A673 (cell line): ENCODE measurements around the gene FAN1. TPM values are rescaled to one million over a fixed set of nuclear protein-coding genes. Genes with fewer than 3 reads are reported as not detected.

Source experiments
- BruUV-seq: library from RNA; stranded (reverse); fragments of 400-500 nt; replicated peaks from 2 replicates; lab custom pipeline; 2021; lab: Mats Ljungman, UMichigan
- CTCF ChIA-PET: fragments of 300-600 bp; sonication (Branson Sonifier 250); formaldehyde crosslinking; loops from one replicate; lab custom pipeline; 2022; ENCODE audit warnings: antibody characterized with exemption; lab: Charles Lee
- POLR2A ChIA-PET: fragments of 300-600 bp; sonication (Branson Sonifier 250); formaldehyde crosslinking; loops from one replicate; lab custom pipeline; 2022; ENCODE audit warnings: antibody characterized with exemption; ENCODE audit not compliant: low non-redundant PET; lab: Charles Lee
- DNase-seq: peaks from one replicate; pipeline ENCODE4 v3.0.0-alpha.2; 2015; ENCODE audit warnings: low spot score
- H3K27ac ChIP-seq: fragments of 200-600 bp; sonication (generic); 2 replicates; pipeline ENCODE4 v1.5.1; 2016; ENCODE audit warnings: mixed run types, low read depth, mild to moderate bottlenecking, mixed read lengths, antibody characterized with exemption, low read length; ENCODE audit not compliant: poor library complexity, severe bottlenecking
- H3K27me3 ChIP-seq: fragments of 200-600 bp; sonication (generic); replicated peaks from 2 replicates; pipeline ENCODE4 v1.6.1; 2017; ENCODE audit warnings: mixed run types, low read depth, mild to moderate bottlenecking, mixed read lengths, antibody characterized with exemption, low read length; ENCODE audit not compliant: insufficient read depth, poor library complexity
- H3K36me3 ChIP-seq: fragments of 200-600 bp; sonication (generic); 2 replicates; pipeline ENCODE4 v1.6.1; 2016; ENCODE audit warnings: mixed run types, mild to moderate bottlenecking, mixed read lengths, antibody characterized with exemption, low read length; ENCODE audit not compliant: insufficient read depth, poor library complexity, severe bottlenecking
- H3K4me1 ChIP-seq: fragments of 200-600 bp; sonication (generic); 2 replicates; pipeline ENCODE4 v1.6.1; 2017; ENCODE audit warnings: mixed run types, mild to moderate bottlenecking, mixed read lengths, antibody characterized with exemption, low read length; ENCODE audit not compliant: insufficient read depth, poor library complexity, severe bottlenecking
- H3K4me3 ChIP-seq: fragments of 200-600 bp; sonication (generic); 2 replicates; pipeline ENCODE4 v1.5.1; 2016; ENCODE audit warnings: low read depth, mixed run types, mild to moderate bottlenecking, mixed read lengths, low read length; ENCODE audit not compliant: poor library complexity, severe bottlenecking
- H3K9me3 ChIP-seq: fragments of 200-600 bp; sonication (generic); 2 replicates; pipeline ENCODE4 v1.6.1; 2016; ENCODE audit warnings: mixed run types, low read depth, mild to moderate bottlenecking, mixed read lengths, antibody characterized with exemption, low read length; ENCODE audit not compliant: poor library complexity, severe bottlenecking
- CTCF ChIP-seq: fragments of 300-800, 200-600 bp; sonication (generic); conservative IDR thresholded peaks from 2 replicates; pipeline ENCODE4 v1.5.1; 2017; ENCODE audit warnings: low read depth, mild to moderate bottlenecking, antibody characterized with exemption, low read length, moderate library complexity, mixed read lengths
- EZH2 ChIP-seq: fragments of 200-600 bp; sonication (generic); IDR thresholded peaks from 2 replicates; pipeline ENCODE4 v1.6.1; 2017; ENCODE audit warnings: borderline replicate concordance, low read depth, mild to moderate bottlenecking, mixed read lengths, antibody characterized with exemption, low read length; ENCODE audit not compliant: poor library complexity, severe bottlenecking
- intact Hi-C: fragments of 100-400 bp; cut with micrococcal nuclease; formaldehyde crosslinking; loops from one replicate; pipeline ENCODE4 v1.10.0; 2022; ENCODE audit not compliant: unreplicated experiment
- total RNA-seq: library from RNA; stranded (reverse); gene quantifications from 2 replicates; pipeline ENCODE4 v1.2.3, GENCODE V29; 2021

The FAN1 gene
- total RNA-seq, 1 experiment from 2014 or later, result 36.2 TPM

GRCh38 chr15:30984118-30984517 is 80.4 kb downstream of the FAN1 start:
- TF ChIP-seq EZH2 (no peak), CTCF (no peak)
- no peak overlapping the region for H3K27ac ChIP-seq

GRCh38 chr15:30984542-30984941 is 80.8 kb downstream of the FAN1 start:
- no peak for TF ChIP-seq EZH2
- TF ChIP-seq CTCF, result no peak
- H3K36me3 ChIP-seq, result no peaks in the 10 kb centered on the region
- peak; percentile 10 for DNase-seq
- H3K4me3 ChIP-seq, result no peak overlapping the region
- no peak overlapping the region for H3K27ac ChIP-seq
- no TSS peak for BruUV-seq
- H3K9me3 ChIP-seq, result no peaks in the 10 kb centered on the region
- ChIA-PET CTCF (no interaction called here), POLR2A (no interaction called here)
- no peaks in the 10 kb centered on the region for H3K27me3 ChIP-seq
- intact Hi-C loops, result loop anchor here (10.0 kb wide), 1 partner anchor 140 kb away; no protein-coding TSS in a partner anchor
- H3K4me1 ChIP-seq, result peaks cover 9% of the 10 kb centered on the region

More at GRCh38 chr15:30984118-30984517, 80.4 kb downstream of the FAN1 start:
- H3K4me3 ChIP-seq, result no peak overlapping the region
- H3K36me3 ChIP-seq, result no peaks in the 10 kb centered on the region
- intact Hi-C loops, result loop anchor here (10.0 kb wide), 1 partner anchor 141 kb away; no protein-coding TSS in a partner anchor
- POLR2A ChIA-PET, result no interaction called here
- H3K27me3 ChIP-seq, result no peaks in the 10 kb centered on the region
- CTCF ChIA-PET, result no interaction called here
- DNase-seq, result no peak
- BruUV-seq, result no TSS peak
- H3K9me3 ChIP-seq, result no peaks in the 10 kb centered on the region
- peaks cover 9% of the 10 kb centered on the region for H3K4me1 ChIP-seq

- Histone ChIP-seq H3K4me3 (no peak overlapping the region), H3K27me3 (no peaks in the 10 kb centered on the region), H3K4me1 (peaks cover 13% of the 10 kb centered on the region), H3K27ac (no peak overlapping the region), H3K36me3 (no peaks in the 10 kb centered on the region), H3K9me3 (no peaks in the 10 kb centered on the region)
- BruUV-seq, result no TSS peak
- intact Hi-C loops, result loop anchor here (10.0 kb wide), 1 partner anchor 140 kb away; no protein-coding TSS in a partner anchor
- CTCF ChIA-PET, result no interaction called here
- POLR2A ChIA-PET, result interaction anchor here (0.6 kb wide), 1 partner anchor 836 kb away, joined by 15 read pairs; no protein-coding TSS in a partner anchor
- DNase-seq, result peak; percentile 27
- TF ChIP-seq EZH2 (no peak), CTCF (no peak)
Measured at GRCh38 chr15:30985081-30985531, 81.4 kb downstream of the FAN1 start.
